Sciatic nerve (tissue), 2 donors: Measurements from ENCODE around the gene PPP1R1B. TPM values are rescaled to one million over a fixed set of nuclear protein-coding genes. Genes with fewer than 3 reads are reported as not detected.
A peak's percentile ranks its signal among the peaks of the same experiment; 100 is the strongest.

Source experiments
- ATAC-seq: fragments of 200-7000 bp; cut with Tn5 transposase; one replicate; pipeline ENCODE4 v1.9.1; 2020; ENCODE audit warnings: mild to moderate bottlenecking, moderate library complexity
- DNase-seq: peaks from one replicate; pipeline ENCODE4 v3.0.0-alpha.2; 2020; ENCODE audit warnings: low spot score
- intact Hi-C: fragments of 100-400 bp; cut with DNase I; formaldehyde crosslinking; loops from one replicate; pipeline ENCODE4 v1.14.2; 2022
- total RNA-seq: library from RNA; stranded (reverse); fragmentation: NEBNext Ultra II Directional; extraction: Animal tissue kit (Norgen Biotek cat#: 25700); gene quantifications from one replicate; pipeline ENCODE4 v1.2.1, GENCODE V29; 2021
- donor health status: DM: no; HTN: no; CAD: no.
- donor health status: DM: no; HTN: no; CAD: no.

PPP1R1B gene
- total RNA-seq, 1 donor from 2014 or later: 3.3 TPM

- intact Hi-C loops: no loop called here
Measured at GRCh38 chr17:39627712-39628516, 1.2 kb downstream of the PPP1R1B start.

GRCh38 chr17:39628655-39629493, 2.1 kb downstream of the PPP1R1B start:
- no peak for DNase-seq
- intact Hi-C loops: no loop called here
- ATAC-seq: no peak

More at GRCh38 chr17:39627712-39628516, 1.2 kb downstream of the PPP1R1B start:
- ATAC-seq: no peak
- no peak for DNase-seq

- intact Hi-C loops: no loop called here
- ATAC-seq (no peak), DNase-seq (no peak)
Measured at GRCh38 chr17:39629494-39629880, 2.7 kb downstream of the PPP1R1B start.

GRCh38 chr17:39629898-39630297, 3.1 kb downstream of the PPP1R1B start:
- DNase-seq (no peak), ATAC-seq (no peak)
- intact Hi-C loops: no loop called here

GRCh38 chr17:39631403-39631802, 4.7 kb downstream of the PPP1R1B start:
- ATAC-seq: no peak
- DNase-seq: no peak
- intact Hi-C loops: no loop called here

GRCh38 chr17:39632153-39632941, 5.6 kb downstream of the PPP1R1B start:
- intact Hi-C loops: no loop called here
- ATAC-seq: peak; percentile 58

GRCh38 chr17:39633570-39634183, 6.9 kb downstream of the PPP1R1B start:
- intact Hi-C loops: no loop called here
- DNase-seq: no peak

More at GRCh38 chr17:39632153-39632941, 5.6 kb downstream of the PPP1R1B start:
- no peak for DNase-seq

GRCh38 chr17:39634384-39634871, 7.7 kb downstream of the PPP1R1B start:
- no peak for ATAC-seq
- intact Hi-C loops: no loop called here

More at GRCh38 chr17:39633570-39634183, 6.9 kb downstream of the PPP1R1B start:
- ATAC-seq: no peak

GRCh38 chr17:39635614-39636176, 8.9 kb downstream of the PPP1R1B start:
- DNase-seq: no peak
- ATAC-seq: no peak
- intact Hi-C loops: no loop called here

More at GRCh38 chr17:39634384-39634871, 7.7 kb downstream of the PPP1R1B start:
- DNase-seq: no peak

GRCh38 chr17:39636587-39636926, 9.8 kb downstream of the PPP1R1B start:
- intact Hi-C loops: no loop called here

GRCh38 chr17:39636927-39637736, 10.4 kb downstream of the PPP1R1B start, which contains the start of gene STARD3:
Gene STARD3 (plus strand): TSS chr17:39637144. CDS start chr17:39653532, 16,388 bp downstream.
- ATAC-seq (peak; percentile 95), DNase-seq (peak; percentile 96)
- intact Hi-C loops: no loop called here

More at GRCh38 chr17:39636587-39636926, 9.8 kb downstream of the PPP1R1B start:
- ATAC-seq (peak; percentile 3), DNase-seq (no peak)

- no peak for DNase-seq
- intact Hi-C loops: no loop called here
- ATAC-seq: no peak
Measured at GRCh38 chr17:39638317-39638716, 11.6 kb downstream of the PPP1R1B start.

GRCh38 chr17:39639043-39639442, 12.3 kb downstream of the PPP1R1B start:
- intact Hi-C loops: no loop called here
- DNase-seq (no peak), ATAC-seq (no peak)

- DNase-seq (no peak), ATAC-seq (no peak)
- intact Hi-C loops: no loop called here
Measured at GRCh38 chr17:39639566-39640458, 13.1 kb downstream of the PPP1R1B start.

- intact Hi-C loops: no loop called here
- DNase-seq (no peak), ATAC-seq (no peak)
Measured at GRCh38 chr17:39640591-39641031, 13.9 kb downstream of the PPP1R1B start.

- no peak for ATAC-seq
- no peak for DNase-seq
- intact Hi-C loops: no loop called here
Measured at GRCh38 chr17:39641097-39641496, 14.3 kb downstream of the PPP1R1B start.
